GM23338 (cell line): Measurements from ENCODE around the gene MUC5AC.
"Not testable (repeated sequence)": the region's sequence is repeated elsewhere in the genome, so short reads cannot be mapped to it uniquely, and the experiment has no call there.

Source experiments
- CREB1 ChIP-seq: fragments of 250-450 bp; sonication (Bioruptor Pico); IDR thresholded peaks from 2 replicates; pipeline ENCODE4 v1.5.0; 2020; ENCODE audit warnings: low read depth, mild to moderate bottlenecking, moderate library complexity
- EZH2 ChIP-seq: fragments of 200-600 bp; sonication (generic); IDR thresholded peaks from one replicate; pipeline ENCODE4 v1.8.0; 2017; ENCODE audit warnings: antibody characterized with exemption, mild to moderate bottlenecking, low read depth; ENCODE audit not compliant: unreplicated experiment
- EZH2phosphoT487 ChIP-seq: fragments of 200-600 bp; sonication (generic); IDR thresholded peaks from one replicate; pipeline ENCODE4 v1.8.1; 2018; ENCODE audit warnings: antibody characterized with exemption; ENCODE audit not compliant: unreplicated experiment
- JUNB ChIP-seq: IDR thresholded peaks from one replicate; pipeline ENCODE4 v1.6.1; 2016; ENCODE audit warnings: antibody characterized with exemption; ENCODE audit not compliant: unreplicated experiment
- NANOG ChIP-seq: IDR thresholded peaks from 2 replicates; pipeline ENCODE4 v1.6.1; 2016; ENCODE audit warnings: antibody characterized with exemption, borderline replicate concordance
- POLR2AphosphoS5 ChIP-seq: IDR thresholded peaks from 2 replicates; pipeline ENCODE4 v1.6.1; 2016; ENCODE audit warnings: antibody characterized with exemption, low read depth
- REST ChIP-seq: IDR thresholded peaks from one replicate; pipeline ENCODE4 v1.6.1; 2018; ENCODE audit warnings: antibody characterized with exemption; ENCODE audit not compliant: unreplicated experiment
- STAT1 ChIP-seq: IDR thresholded peaks from one replicate; pipeline ENCODE4 v1.6.1; 2016; ENCODE audit warnings: antibody characterized with exemption; ENCODE audit not compliant: unreplicated experiment
- ZNF114 ChIP-seq: fragments of 250-450 bp; sonication (Bioruptor Pico); IDR thresholded peaks from 2 replicates; pipeline ENCODE4 v1.5.0; 2020; ENCODE audit warnings: mild to moderate bottlenecking, moderate library complexity
- ZNF331 ChIP-seq: fragments of 250-450 bp; sonication (Bioruptor Pico); IDR thresholded peaks from 2 replicates; pipeline ENCODE4 v1.5.0; 2020; ENCODE audit warnings: low read depth, mild to moderate bottlenecking, moderate library complexity
- TF ChIP-seq, protein P1 (sequence below), 2 experiments: fragments of 200-600 bp in 1 of 2; sonication (generic) in 1 of 2; conservative IDR thresholded peaks; 2 replicates each; pipeline versions ENCODE4 v1.5.1 to v1.6.1; 2016 to 2017; ENCODE audit warnings: antibody characterized with exemption in 2 of 2, low read depth in 2 of 2, mild to moderate bottlenecking in 2 of 2, moderate library complexity in 1 of 2
- TF ChIP-seq, protein P2 (sequence below): IDR thresholded peaks from 2 replicates; pipeline ENCODE4 v1.6.1; 2016; ENCODE audit warnings: antibody characterized with exemption
- TF ChIP-seq, protein P3 (sequence below): fragments of 250-450 bp; sonication (Bioruptor Pico); IDR thresholded peaks from 2 replicates; pipeline ENCODE4 v1.5.0; 2020; ENCODE audit warnings: mild to moderate bottlenecking, moderate library complexity

DNA sequence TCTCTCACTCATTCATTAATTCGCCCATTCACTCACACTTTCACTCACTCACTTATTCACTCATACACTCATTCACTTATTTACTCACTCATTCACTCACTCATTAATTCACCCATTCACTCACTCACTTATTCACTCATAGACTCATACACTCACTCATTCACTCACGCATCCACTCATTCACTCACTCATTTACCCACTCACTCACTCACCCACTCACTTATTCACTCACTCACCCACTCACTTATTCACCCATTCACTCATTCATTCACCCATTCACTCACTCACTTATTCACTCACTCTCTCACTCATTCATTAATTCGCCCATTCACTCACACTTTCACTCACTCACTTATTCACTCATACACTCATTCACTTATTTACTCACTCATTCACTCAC lies 3.1 kb upstream of the MUC5AC start:
- TF ChIP-seq, protein P1, sequence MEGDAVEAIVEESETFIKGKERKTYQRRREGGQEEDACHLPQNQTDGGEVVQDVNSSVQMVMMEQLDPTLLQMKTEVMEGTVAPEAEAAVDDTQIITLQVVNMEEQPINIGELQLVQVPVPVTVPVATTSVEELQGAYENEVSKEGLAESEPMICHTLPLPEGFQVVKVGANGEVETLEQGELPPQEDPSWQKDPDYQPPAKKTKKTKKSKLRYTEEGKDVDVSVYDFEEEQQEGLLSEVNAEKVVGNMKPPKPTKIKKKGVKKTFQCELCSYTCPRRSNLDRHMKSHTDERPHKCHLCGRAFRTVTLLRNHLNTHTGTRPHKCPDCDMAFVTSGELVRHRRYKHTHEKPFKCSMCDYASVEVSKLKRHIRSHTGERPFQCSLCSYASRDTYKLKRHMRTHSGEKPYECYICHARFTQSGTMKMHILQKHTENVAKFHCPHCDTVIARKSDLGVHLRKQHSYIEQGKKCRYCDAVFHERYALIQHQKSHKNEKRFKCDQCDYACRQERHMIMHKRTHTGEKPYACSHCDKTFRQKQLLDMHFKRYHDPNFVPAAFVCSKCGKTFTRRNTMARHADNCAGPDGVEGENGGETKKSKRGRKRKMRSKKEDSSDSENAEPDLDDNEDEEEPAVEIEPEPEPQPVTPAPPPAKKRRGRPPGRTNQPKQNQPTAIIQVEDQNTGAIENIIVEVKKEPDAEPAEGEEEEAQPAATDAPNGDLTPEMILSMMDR (conservative IDR thresholded peaks at IDR 0.05; ENCODE audit: low read depth in 2 of 2): not testable (repeated sequence)
- TF ChIP-seq EZH2; ZNF114 (CRISPR knock-in tag); REST; ZNF331; POLR2AphosphoS5; STAT1; JUNB; CREB1 (CRISPR knock-in tag); NANOG; EZH2phosphoT487: not testable (repeated sequence)
- TF ChIP-seq, protein P2, sequence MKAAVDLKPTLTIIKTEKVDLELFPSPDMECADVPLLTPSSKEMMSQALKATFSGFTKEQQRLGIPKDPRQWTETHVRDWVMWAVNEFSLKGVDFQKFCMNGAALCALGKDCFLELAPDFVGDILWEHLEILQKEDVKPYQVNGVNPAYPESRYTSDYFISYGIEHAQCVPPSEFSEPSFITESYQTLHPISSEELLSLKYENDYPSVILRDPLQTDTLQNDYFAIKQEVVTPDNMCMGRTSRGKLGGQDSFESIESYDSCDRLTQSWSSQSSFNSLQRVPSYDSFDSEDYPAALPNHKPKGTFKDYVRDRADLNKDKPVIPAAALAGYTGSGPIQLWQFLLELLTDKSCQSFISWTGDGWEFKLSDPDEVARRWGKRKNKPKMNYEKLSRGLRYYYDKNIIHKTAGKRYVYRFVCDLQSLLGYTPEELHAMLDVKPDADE: not testable (repeated sequence)
- TF ChIP-seq, protein P3, sequence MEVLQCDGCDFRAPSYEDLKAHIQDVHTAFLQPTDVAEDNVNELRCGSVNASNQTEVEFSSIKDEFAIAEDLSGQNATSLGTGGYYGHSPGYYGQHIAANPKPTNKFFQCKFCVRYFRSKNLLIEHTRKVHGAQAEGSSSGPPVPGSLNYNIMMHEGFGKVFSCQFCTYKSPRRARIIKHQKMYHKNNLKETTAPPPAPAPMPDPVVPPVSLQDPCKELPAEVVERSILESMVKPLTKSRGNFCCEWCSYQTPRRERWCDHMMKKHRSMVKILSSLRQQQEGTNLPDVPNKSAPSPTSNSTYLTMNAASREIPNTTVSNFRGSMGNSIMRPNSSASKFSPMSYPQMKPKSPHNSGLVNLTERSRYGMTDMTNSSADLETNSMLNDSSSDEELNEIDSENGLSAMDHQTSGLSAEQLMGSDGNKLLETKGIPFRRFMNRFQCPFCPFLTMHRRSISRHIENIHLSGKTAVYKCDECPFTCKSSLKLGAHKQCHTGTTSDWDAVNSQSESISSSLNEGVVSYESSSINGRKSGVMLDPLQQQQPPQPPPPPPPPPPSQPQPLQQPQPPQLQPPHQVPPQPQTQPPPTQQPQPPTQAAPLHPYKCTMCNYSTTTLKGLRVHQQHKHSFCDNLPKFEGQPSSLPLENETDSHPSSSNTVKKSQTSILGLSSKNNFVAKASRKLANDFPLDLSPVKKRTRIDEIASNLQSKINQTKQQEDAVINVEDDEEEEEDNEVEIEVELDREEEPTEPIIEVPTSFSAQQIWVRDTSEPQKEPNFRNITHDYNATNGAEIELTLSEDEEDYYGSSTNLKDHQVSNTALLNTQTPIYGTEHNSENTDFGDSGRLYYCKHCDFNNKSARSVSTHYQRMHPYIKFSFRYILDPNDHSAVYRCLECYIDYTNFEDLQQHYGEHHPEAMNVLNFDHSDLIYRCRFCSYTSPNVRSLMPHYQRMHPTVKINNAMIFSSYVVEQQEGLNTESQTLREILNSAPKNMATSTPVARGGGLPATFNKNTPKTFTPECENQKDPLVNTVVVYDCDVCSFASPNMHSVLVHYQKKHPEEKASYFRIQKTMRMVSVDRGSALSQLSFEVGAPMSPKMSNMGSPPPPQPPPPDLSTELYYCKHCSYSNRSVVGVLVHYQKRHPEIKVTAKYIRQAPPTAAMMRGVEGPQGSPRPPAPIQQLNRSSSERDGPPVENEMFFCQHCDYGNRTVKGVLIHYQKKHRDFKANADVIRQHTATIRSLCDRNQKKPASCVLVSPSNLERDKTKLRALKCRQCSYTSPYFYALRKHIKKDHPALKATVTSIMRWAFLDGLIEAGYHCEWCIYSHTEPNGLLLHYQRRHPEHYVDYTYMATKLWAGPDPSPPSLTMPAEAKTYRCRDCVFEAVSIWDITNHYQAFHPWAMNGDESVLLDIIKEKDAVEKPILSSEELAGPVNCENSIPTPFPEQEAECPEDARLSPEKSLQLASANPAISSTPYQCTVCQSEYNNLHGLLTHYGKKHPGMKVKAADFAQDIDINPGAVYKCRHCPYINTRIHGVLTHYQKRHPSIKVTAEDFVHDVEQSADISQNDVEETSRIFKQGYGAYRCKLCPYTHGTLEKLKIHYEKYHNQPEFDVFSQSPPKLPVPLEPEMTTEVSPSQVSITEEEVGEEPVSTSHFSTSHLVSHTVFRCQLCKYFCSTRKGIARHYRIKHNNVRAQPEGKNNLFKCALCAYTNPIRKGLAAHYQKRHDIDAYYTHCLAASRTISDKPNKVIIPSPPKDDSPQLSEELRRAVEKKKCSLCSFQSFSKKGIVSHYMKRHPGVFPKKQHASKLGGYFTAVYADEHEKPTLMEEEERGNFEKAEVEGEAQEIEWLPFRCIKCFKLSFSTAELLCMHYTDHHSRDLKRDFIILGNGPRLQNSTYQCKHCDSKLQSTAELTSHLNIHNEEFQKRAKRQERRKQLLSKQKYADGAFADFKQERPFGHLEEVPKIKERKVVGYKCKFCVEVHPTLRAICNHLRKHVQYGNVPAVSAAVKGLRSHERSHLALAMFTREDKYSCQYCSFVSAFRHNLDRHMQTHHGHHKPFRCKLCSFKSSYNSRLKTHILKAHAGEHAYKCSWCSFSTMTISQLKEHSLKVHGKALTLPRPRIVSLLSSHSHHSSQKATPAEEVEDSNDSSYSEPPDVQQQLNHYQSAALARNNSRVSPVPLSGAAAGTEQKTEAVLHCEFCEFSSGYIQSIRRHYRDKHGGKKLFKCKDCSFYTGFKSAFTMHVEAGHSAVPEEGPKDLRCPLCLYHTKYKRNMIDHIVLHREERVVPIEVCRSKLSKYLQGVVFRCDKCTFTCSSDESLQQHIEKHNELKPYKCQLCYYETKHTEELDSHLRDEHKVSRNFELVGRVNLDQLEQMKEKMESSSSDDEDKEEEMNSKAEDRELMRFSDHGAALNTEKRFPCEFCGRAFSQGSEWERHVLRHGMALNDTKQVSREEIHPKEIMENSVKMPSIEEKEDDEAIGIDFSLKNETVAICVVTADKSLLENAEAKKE (CRISPR knock-in tag): not testable (repeated sequence)
